Ishikawa (cell line): ENCODE results near the gene SRR.

ENCODE experiments used
- CEBPB ChIP-seq: IDR thresholded peaks from 2 replicates; pipeline ENCODE4 v1.6.1; 2012
- CREB1 ChIP-seq: IDR thresholded peaks from 2 replicates; pipeline ENCODE4 v1.6.1; 2012; ENCODE audit warnings: low read depth
- EP300 ChIP-seq: IDR thresholded peaks from 2 replicates; pipeline ENCODE4 v1.6.1; 2012; ENCODE audit warnings: borderline replicate concordance
- FOXM1 ChIP-seq: IDR thresholded peaks from 2 replicates; pipeline ENCODE4 v1.6.1; 2012; ENCODE audit warnings: low read depth, borderline replicate concordance
- NFIC ChIP-seq: IDR thresholded peaks from 2 replicates; pipeline ENCODE4 v1.6.1; 2012
- REST ChIP-seq: IDR thresholded peaks from 2 replicates; pipeline ENCODE4 v1.6.1; 2012; ENCODE audit warnings: low read depth, mild to moderate bottlenecking
- TCF12 ChIP-seq: IDR thresholded peaks from 2 replicates; pipeline ENCODE4 v1.6.1; 2012; ENCODE audit warnings: low read depth
- USF1 ChIP-seq: IDR thresholded peaks from 2 replicates; pipeline ENCODE4 v1.6.1; 2012
- YY1 ChIP-seq: IDR thresholded peaks from 2 replicates; pipeline ENCODE4 v1.6.1; 2012; ENCODE audit warnings: low read depth
- ZBTB7A ChIP-seq: IDR thresholded peaks from 2 replicates; pipeline ENCODE4 v1.6.1; 2012; ENCODE audit warnings: low read depth

GRCh38 chr17:2297023-2297422, 6.7 kb upstream of the SRR start:
- TF ChIP-seq CREB1 (no peak), EP300 (no peak), YY1 (no peak), USF1 (no peak), REST (no peak), TCF12 (no peak), NFIC (no peak), ZBTB7A (no peak), FOXM1 (no peak), CEBPB (no peak)
